ENCODE measurements around the gene BMS1.

GRCh38 chr10:42795701-42796100, 13.1 kb downstream of the BMS1 start:
- TF ChIP-seq POLR2AphosphoS5 (IDR thresholded peaks at IDR 0.05; ENCODE audit: low read depth, low read length) (no peak), TAF1 (IDR thresholded peaks at IDR 0.05; ENCODE audit: borderline replicate concordance, low read depth, low read length) (no peak), POLR2A (IDR thresholded peaks at IDR 0.05; ENCODE audit: low read depth, low read length) (no peak)

Data from GM12892 (cell line).